Measurements from ENCODE around the gene SLC6A17.

Gene SLC6A17

DNA sequence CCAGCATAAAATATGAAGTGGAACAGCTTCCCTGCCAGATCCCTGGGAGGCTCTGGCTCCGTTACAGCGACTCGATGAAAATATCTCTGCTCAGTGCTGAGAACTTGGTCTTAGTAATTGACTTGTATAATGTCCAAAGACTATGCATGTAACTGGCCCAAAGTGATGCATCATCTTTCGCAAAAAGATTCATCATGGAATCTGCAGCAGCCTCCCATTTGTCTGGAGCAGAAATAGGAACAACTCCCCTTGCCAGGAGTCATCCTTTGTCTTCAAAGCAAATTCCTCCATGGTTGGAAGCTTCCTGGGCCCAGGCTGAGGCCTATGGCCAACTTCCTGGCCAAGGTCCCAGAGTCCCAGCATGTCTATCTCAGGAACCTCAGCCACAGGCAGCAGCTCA is 16.9 kb upstream of the SLC6A17 start:
- no peak overlapping the region for H2AFZ ChIP-seq (ENCODE audit: low read length)
- H3K9ac ChIP-seq (ENCODE audit: low read length): no peak overlapping the region
- no peak overlapping the region for H3K4me2 ChIP-seq (ENCODE audit: low read length)
- H3K9me3 ChIP-seq (ENCODE audit: low read length): no peaks in the 10 kb centered on the region
- no peak overlapping the region for H3K27ac ChIP-seq (ENCODE audit: low read depth, low read length, poor library complexity, severe bottlenecking)
- TF ChIP-seq EZH2 (IDR thresholded peaks at IDR 0.05; ENCODE audit: borderline replicate concordance, low read length): no peak
- TF ChIP-seq, protein P1, sequence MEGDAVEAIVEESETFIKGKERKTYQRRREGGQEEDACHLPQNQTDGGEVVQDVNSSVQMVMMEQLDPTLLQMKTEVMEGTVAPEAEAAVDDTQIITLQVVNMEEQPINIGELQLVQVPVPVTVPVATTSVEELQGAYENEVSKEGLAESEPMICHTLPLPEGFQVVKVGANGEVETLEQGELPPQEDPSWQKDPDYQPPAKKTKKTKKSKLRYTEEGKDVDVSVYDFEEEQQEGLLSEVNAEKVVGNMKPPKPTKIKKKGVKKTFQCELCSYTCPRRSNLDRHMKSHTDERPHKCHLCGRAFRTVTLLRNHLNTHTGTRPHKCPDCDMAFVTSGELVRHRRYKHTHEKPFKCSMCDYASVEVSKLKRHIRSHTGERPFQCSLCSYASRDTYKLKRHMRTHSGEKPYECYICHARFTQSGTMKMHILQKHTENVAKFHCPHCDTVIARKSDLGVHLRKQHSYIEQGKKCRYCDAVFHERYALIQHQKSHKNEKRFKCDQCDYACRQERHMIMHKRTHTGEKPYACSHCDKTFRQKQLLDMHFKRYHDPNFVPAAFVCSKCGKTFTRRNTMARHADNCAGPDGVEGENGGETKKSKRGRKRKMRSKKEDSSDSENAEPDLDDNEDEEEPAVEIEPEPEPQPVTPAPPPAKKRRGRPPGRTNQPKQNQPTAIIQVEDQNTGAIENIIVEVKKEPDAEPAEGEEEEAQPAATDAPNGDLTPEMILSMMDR (IDR thresholded peaks at IDR 0.05; ENCODE audit: low read length): no peak
- no peaks in the 10 kb centered on the region for H3K36me3 ChIP-seq (ENCODE audit: insufficient read depth, low read length)
- H4K20me1 ChIP-seq (ENCODE audit: insufficient read depth, low read length): no peaks in the 10 kb centered on the region
- no peaks in the 10 kb centered on the region for H3F3A ChIP-seq (ENCODE audit: insufficient read depth, low read length)
- no peak overlapping the region for H3K4me3 ChIP-seq (ENCODE audit: low read depth, low read length, poor library complexity, severe bottlenecking)
- no peaks in the 10 kb centered on the region for H3K9me2 ChIP-seq (ENCODE audit: low read depth, low read length)
- peaks cover 10% of the 10 kb centered on the region; the same call in 1 of the 2 replicates for H3K27me3 ChIP-seq (ENCODE audit: insufficient read depth, low read length)
- H3K4me1 ChIP-seq (ENCODE audit: insufficient read depth, low read length, severe bottlenecking): no peaks in the 10 kb centered on the region
- H3K79me2 ChIP-seq (ENCODE audit: insufficient read depth, low read length): no peaks in the 10 kb centered on the region

DNA sequence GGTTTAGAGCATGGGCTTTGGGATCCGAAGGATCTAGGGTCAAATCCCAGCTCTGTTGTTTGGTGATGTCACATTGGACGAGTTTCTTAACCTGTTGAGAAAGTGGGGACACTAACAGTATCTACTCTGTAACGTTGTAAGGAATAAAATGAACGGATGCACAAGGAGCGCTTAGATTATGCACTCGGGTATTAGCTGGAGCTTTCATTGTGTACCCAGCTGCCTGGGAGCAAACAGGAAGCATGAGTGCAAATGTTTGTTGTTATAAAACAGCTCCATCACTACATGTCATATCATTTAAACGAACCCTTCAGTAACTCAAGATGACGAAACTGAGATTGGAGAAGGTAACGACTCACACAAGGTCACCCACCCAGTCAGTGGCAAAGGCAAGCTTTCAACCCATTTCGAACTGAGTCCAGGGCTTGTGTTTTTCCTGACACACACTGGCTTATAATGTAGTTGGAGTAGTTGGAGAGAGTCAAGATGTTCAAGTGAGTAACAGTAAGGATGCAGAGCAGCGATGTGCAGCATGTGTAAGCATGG is 16.2 kb upstream of the SLC6A17 start:
- Histone ChIP-seq H3K4me2 (ENCODE audit: low read length) (no peak overlapping the region), H3K4me1 (ENCODE audit: insufficient read depth, low read length, severe bottlenecking) (no peaks in the 10 kb centered on the region), H3K4me3 (ENCODE audit: low read depth, low read length, poor library complexity, severe bottlenecking) (no peak overlapping the region), H3K9ac (ENCODE audit: low read length) (no peak overlapping the region), H3K27ac (ENCODE audit: low read depth, low read length, poor library complexity, severe bottlenecking) (no peak overlapping the region), H4K20me1 (ENCODE audit: insufficient read depth, low read length) (no peaks in the 10 kb centered on the region), H3K27me3 (ENCODE audit: insufficient read depth, low read length) (peaks cover 10% of the 10 kb centered on the region; the same call in 1 of the 2 replicates), H3K36me3 (ENCODE audit: insufficient read depth, low read length) (no peaks in the 10 kb centered on the region), H3K9me2 (ENCODE audit: low read depth, low read length) (no peaks in the 10 kb centered on the region), H3F3A (ENCODE audit: insufficient read depth, low read length) (no peaks in the 10 kb centered on the region), H2AFZ (ENCODE audit: low read length) (no peak overlapping the region), H3K9me3 (ENCODE audit: low read length) (no peaks in the 10 kb centered on the region), H3K79me2 (ENCODE audit: insufficient read depth, low read length) (no peaks in the 10 kb centered on the region)
- TF ChIP-seq, protein P1 (IDR thresholded peaks at IDR 0.05; ENCODE audit: low read length): no peak
- TF ChIP-seq EZH2 (IDR thresholded peaks at IDR 0.05; ENCODE audit: borderline replicate concordance, low read length): no peak

DNA sequence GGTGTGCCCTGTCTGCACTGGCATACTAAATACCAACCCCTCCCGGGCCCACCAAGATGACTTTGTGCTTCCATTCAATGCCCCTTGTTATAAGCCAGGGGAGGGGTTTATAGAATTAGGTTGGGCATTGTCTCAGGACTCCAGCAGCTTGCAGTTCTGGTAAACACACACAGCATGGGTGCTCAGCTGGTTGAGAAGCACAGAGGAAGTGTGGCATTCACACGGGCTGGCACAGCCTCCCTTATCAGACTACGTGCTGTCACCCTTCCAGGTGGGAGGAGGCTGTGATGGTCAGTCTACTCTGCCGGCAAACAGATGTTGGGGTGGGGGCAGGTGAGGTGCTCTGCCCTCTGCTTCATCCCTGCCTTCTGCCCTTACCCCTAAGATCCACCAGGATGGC is 15.0 kb upstream of the SLC6A17 start:
- peaks cover 10% of the 10 kb centered on the region; the same call in 1 of the 2 replicates for H3K27me3 ChIP-seq (ENCODE audit: insufficient read depth, low read length)
- no peak overlapping the region for H2AFZ ChIP-seq (ENCODE audit: low read length)
- H3F3A ChIP-seq (ENCODE audit: insufficient read depth, low read length): no peaks in the 10 kb centered on the region
- H3K36me3 ChIP-seq (ENCODE audit: insufficient read depth, low read length): no peaks in the 10 kb centered on the region
- TF ChIP-seq, protein P1 (IDR thresholded peaks at IDR 0.05; ENCODE audit: low read length): no peak
- TF ChIP-seq EZH2 (IDR thresholded peaks at IDR 0.05; ENCODE audit: borderline replicate concordance, low read length): no peak
- no peak overlapping the region for H3K9ac ChIP-seq (ENCODE audit: low read length)
- H3K79me2 ChIP-seq (ENCODE audit: insufficient read depth, low read length): no peaks in the 10 kb centered on the region
- no peak overlapping the region for H3K4me2 ChIP-seq (ENCODE audit: low read length)
- H3K4me1 ChIP-seq (ENCODE audit: insufficient read depth, low read length, severe bottlenecking): no peaks in the 10 kb centered on the region
- no peaks in the 10 kb centered on the region for H3K9me3 ChIP-seq (ENCODE audit: low read length)
- H3K27ac ChIP-seq (ENCODE audit: low read depth, low read length, poor library complexity, severe bottlenecking): no peak overlapping the region
- no peaks in the 10 kb centered on the region for H3K9me2 ChIP-seq (ENCODE audit: low read depth, low read length)
- no peak overlapping the region for H3K4me3 ChIP-seq (ENCODE audit: low read depth, low read length, poor library complexity, severe bottlenecking)
- no peaks in the 10 kb centered on the region for H4K20me1 ChIP-seq (ENCODE audit: insufficient read depth, low read length)
